GM21367 (cell line): Measurements from ENCODE around the gene SLC29A4.
"Not testable (repeated sequence)": the region's sequence is repeated elsewhere in the genome, so short reads cannot be mapped to it uniquely, and the experiment has no call there.

Experiments
- ATAC-seq: cut with Tn5 transposase; IDR thresholded peaks from one replicate; pipeline ENCODE4 v1.9.1; 2021; ENCODE audit not compliant: unreplicated experiment

Gene SLC29A4

GRCh38 chr7:5274441-5274840 lies 8.3 kb upstream of the SLC29A4 start:
- ATAC-seq: no peak

- ATAC-seq: not testable (repeated sequence)
Measured at GRCh38 chr7:5274985-5275431, 7.7 kb upstream of the SLC29A4 start.

DNA sequence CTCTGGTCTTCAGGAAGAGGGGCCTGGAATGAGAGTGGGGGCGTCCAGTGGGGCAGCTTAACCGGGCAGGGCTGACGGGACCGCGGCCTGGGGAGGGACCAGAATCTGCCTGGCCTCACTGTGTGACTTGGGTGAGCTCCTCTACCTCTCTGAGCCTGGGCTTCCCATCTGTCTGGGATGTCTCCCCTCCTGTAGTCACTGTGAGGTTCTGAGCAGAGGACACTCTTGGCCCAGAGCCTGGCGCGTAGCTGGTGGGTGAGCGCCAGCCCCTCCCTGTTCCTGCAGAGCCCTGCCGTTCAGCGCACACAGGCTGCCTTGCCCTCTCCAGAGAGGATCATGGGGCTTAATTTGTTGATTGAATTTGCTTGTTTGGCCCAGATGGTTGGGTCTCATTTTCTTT lies 7.2 kb upstream of the SLC29A4 start:
- ATAC-seq: not testable (repeated sequence)

GRCh38 chr7:5276123-5276522 lies 6.6 kb upstream of the SLC29A4 start:
- not testable (repeated sequence) for ATAC-seq

DNA sequence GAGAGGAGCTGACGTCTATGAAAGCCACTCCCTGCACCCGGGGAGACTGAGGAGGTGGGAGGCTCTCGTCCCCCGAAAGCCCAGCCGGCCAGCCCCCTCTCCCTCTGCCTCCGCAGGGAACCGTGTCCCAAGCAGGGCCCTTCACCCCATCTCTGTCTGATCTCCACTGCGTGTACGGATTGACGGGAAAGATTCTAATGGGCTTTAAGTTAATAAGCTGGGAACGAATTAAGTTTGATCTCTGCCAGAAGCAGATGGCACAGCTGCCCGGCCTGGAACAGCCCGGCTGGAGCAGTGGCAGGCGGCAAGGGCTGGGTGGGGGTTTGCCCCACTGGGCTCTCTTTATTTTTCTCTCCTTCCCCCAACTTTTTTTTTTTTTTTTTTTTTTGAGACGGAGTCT lies 6.1 kb upstream of the SLC29A4 start:
- ATAC-seq: no peak

DNA sequence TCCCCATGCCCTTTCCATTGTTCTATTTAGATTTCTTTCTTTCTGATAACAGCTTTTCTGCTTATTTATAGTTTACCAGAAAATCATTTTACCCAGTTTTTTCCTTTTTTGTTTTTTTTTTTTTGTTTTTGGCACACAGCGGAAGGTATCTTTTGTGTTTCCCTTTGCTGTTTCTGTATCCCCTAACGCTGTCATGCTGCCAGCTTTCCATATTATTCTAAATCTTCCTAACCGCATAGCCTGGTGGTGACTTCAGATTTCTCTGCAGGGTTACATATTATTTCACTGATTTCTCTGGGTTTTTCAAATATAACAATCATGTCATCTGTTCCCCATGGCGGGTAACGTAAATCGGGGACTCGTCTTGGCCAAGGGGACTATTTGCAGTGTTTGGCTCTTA lies 4.0 kb upstream of the SLC29A4 start:
- ATAC-seq: no peak

- no peak for ATAC-seq
Measured at GRCh38 chr7:5279734-5280133, 3.0 kb upstream of the SLC29A4 start.

DNA sequence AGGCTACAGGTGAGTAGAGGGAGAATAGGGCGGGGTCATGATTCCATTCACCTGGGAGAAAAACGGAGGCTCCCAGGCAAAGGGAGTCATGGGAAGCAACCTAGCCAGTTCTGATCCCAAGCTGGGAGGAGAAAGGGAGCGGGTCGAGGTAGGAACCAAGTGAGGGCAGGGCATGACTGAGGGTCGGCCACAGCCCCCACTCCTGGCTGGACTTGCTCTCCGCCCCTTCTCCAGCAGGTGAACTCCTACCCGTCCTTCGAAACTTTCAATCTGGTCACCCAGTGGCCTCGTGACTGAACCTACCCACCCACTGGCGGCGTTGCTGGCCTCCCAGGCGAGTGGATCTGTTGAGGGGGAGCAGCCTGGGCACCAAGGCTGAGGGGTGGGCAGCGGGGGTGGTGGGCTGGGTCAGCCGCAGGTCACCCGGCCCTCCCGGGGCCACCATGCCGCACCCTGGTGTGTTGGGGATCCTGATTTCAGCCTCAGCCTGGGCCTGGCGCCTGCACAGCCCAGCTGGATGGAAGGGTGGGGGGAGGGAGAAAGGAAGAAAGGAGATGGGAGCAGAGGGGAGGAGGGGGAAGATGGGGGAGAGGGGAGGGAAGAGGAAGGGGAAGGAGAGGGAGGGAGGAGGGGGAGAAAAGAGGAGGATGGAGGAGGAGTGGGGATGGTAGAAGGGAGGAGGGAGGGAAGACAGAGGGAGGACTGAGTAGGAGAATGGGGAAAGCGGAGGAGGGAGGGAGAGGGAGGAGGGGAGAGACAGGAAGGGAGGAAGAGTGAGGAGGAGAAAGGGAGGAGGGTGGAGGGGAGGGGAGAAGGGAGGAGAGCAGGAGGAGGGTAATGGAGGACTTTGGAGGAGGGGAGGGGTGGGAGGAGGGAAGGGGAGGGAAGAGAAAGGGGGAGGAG lies 894 bp upstream of the SLC29A4 start:
- ATAC-seq: not testable (repeated sequence)

DNA sequence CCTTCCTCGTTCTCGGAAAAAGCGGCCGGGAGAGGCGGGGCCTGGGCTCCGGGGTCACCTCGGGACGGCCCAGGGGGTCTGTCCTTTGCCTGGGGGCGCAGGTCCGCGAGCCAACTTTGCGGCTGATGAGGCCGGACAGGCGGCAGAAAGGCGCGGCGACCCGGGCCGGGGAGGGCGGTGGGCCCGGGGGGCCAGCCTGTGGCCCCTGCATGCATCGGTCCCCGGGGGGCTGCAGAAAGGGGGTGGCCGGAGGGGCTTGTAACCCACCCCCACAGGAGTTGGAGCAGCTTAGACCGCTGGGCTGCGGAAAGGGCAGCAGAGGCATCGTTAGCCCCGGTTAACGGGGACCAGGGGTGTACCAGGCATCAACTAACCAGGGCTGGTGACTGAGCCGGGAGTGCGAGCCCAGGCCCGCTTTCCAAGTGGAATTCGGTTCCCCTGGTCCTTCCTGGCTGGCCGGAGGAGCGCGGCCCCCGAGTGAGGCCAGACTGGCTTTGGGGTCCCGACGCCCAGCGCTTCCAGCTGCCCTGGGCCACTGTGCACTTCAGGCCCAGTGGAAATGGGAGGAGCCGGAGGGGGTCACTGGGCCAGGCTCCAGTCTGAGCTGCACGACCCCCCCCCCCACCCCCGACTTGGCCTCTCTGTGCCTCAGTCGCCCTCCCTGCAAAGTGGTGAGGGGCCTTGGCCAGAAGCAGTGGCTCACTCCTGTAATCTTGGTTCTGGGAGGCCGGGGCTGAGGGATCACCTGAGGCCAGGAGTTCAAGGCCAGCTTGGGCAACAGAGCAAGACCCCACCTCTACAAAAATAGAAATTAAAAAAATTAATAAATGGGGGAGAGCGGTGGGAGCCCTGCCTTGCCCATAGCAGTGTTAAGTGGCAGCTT lies 919 bp downstream of the SLC29A4 start:
- no peak for ATAC-seq

DNA sequence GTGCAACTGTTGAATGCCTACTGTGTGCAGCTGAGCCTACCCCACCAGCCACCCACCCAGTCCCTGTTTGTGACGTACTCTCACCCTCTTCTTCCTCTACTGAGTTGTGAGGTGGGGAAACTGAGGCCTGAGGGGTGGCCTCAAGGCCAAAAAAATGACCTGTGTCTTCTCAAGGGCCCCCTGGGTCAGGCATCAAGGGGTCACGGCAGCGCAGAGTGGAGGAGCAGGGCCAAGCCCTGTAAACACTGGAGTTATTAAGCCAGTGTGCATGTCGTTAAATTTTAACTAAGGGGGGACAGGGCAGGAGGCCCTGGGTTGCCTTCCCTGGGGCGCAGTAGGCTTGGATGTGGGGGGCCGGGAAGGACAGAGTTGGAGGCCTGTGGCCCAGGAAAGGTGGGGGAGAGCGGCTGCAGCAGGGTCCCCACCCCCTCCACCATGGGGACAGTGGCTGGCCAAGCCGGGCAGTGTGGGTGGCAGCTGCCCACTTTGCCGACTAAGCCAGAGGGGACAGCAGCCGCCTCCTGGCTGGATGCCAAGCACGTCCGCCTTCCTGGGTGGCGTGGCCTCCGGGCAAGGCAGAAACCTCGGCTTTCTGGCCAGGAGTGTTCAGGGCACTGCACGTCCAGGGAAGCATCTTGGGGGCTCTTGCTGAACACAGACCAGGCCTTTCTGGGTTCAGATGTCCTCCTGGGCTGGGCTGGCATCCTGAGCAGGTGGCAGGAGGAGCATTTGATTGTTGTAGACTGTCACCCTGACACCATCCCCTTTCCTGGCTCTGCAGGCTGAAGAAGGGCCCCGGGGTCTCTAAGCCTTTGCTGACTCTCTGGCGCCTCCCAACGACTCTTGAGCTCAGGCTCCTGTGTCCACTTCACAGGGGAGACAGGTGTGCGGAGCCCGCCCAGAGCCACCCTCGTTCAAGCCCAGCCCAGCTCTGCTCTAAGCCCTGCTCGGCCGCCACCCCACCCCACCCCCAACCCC lies 1.9 kb downstream of the SLC29A4 start:
- ATAC-seq: no peak

GRCh38 chr7:5286933-5287332 lies 4.2 kb downstream of the SLC29A4 start:
- ATAC-seq: no peak

DNA sequence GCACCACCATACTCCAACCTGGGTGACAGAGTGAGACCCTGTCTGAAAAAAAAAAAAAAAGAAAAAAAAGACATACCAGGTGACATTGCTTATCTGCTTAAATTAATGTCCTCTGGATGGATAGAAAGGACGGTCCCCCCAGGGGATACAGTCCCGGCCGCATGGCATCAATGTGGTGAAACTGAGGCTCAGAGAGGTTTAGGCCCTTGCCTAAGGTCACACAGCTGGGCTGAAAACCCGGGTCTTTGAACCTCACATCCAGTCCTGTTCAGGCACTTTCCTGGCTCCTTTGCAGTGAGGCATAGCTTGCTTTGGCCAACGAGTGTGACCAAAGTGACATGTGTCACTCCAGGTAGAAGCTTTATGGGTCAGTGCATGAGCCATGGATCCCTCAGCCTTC lies 4.6 kb downstream of the SLC29A4 start:
- ATAC-seq: not testable (repeated sequence)

GRCh38 chr7:5287802-5288201 lies 5.1 kb downstream of the SLC29A4 start:
- no peak for ATAC-seq

DNA sequence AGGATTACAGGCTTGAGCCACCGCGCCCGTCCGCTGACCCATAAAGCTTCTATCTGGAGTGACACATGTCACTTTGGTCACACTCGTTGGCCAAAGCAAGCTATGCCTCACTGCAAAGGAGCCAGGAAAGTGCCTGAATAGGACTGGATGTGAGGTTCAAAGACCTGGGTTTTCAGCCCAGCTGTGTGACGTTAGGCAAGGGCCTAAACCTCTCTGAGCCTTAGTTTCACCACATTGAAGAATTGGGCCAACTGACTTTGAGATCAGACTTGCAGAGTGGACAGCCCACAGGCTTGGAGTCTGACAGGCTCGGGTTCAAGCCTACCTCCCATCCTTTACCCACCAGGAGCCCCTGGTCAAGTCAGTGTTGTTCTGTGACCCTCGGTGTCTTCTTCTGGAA lies 5.8 kb downstream of the SLC29A4 start:
- not testable (repeated sequence) for ATAC-seq

DNA sequence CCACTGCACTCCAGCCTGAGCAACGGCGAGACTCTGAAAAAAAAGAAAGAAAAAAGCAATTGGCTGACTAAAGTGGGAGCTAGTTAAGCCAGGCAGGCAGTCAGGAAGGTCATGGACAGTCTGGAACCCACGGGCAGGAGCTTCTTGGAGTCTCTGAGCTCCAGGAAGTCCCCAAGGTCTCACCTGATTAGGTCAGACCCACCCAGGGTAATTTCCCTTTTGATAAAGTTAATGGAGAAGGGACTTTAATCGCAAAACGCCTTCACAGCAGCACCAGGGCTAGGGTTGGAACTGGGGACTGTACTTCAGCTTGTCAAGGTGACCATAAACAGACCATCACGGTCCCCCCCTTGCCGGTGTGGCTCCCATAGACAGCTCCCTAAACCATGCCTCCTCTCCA lies 6.6 kb downstream of the SLC29A4 start:
- no peak for ATAC-seq

- ATAC-seq: no peak
Measured at GRCh38 chr7:5291301-5291700, 8.6 kb downstream of the SLC29A4 start.

- ATAC-seq: not testable (repeated sequence)
Measured at GRCh38 chr7:5291711-5292335, 9.1 kb downstream of the SLC29A4 start.

- no peak for ATAC-seq
Measured at GRCh38 chr7:5294169-5294987, 11.6 kb downstream of the SLC29A4 start.
